CD4-positive, alpha-beta T cell treated with Interleukin-4 for 4 hours (primary cell): ENCODE results near the gene LCN9.
"Not testable (repeated sequence)": the region's sequence is repeated elsewhere in the genome, so short reads cannot be mapped to it uniquely, and the experiment has no call there.

Experiments
- DNase-seq: peaks from one replicate; pipeline ENCODE4 v3.0.0-alpha.2; 2020

The LCN9 gene

DNA sequence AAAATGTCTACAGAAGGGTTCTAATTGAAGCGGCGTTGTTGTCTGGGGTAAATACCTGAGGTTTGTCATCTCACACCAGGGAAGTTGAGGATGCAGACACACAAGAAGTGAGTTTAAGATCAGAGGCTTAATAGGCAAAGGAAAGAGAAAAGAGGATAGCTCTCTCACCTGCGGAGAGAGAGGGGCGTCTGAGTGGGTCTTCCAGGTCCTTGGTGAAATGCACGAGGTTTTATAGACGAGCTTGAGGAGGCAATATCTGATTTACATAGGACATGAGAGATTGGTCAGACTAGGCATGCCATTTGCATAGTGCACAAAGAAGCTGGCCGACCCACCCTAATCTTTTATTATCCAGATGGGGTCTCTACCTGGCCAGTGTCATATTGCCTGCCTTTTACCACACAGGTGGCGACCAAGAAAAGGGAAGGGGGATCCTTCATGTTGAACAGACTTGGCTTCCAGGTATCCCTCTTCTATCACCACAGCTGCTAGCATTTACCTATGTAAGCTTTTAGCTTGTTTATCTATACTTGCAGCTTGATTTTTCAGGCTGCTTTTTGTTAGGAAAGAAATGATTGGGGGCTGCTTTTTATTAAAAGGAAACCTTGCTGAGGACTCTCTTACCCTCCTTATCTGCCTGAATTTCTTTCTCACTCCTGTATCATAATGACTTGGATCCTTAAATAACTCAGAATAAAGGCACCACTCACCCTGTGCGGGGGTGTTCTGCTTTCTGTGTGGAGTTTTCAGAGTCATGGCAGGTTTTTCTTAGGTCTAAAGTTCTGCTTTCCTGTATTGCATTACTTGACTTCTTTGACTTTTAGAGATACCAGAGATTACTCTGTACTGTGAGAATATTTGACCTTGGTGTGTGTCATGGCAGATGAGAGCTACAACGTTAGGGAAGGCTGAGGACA lies 14.4 kb upstream of the LCN9 start:
- no peak for DNase-seq

- no peak for DNase-seq
These were observed 13.6 kb upstream of the LCN9 start for GRCh38 chr9:135649508-135649907.

GRCh38 chr9:135650408-135650807 lies 12.7 kb upstream of the LCN9 start:
- DNase-seq = no peak

DNA sequence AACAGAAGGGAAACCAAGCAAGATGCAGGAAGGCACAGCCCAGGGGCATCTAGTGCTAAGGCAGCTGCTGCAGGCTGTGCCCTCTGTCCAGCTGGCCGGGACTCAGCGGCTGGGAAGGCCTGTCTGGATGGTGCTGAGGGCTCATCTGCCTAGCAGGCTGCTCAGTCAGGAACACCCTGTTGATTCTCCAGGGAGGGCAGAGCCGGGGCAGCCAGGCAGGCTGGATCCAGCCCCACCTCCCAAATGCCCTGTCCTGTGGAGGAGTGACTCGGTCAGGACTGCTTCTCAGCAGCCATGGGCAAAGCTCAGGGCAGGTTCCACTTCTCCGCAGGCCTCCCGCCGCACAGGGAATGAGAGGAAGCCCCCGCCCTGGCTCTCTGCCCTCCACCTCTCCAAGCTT lies 7.8 kb upstream of the LCN9 start:
- no peak for DNase-seq

- no peak for DNase-seq
These were observed 5.7 kb upstream of the LCN9 start for GRCh38 chr9:135657416-135657815.

GRCh38 chr9:135659252-135659651 lies 3.9 kb upstream of the LCN9 start:
- DNase-seq = no peak

GRCh38 chr9:135660407-135660806 lies 2.7 kb upstream of the LCN9 start:
- no peak for DNase-seq

DNA sequence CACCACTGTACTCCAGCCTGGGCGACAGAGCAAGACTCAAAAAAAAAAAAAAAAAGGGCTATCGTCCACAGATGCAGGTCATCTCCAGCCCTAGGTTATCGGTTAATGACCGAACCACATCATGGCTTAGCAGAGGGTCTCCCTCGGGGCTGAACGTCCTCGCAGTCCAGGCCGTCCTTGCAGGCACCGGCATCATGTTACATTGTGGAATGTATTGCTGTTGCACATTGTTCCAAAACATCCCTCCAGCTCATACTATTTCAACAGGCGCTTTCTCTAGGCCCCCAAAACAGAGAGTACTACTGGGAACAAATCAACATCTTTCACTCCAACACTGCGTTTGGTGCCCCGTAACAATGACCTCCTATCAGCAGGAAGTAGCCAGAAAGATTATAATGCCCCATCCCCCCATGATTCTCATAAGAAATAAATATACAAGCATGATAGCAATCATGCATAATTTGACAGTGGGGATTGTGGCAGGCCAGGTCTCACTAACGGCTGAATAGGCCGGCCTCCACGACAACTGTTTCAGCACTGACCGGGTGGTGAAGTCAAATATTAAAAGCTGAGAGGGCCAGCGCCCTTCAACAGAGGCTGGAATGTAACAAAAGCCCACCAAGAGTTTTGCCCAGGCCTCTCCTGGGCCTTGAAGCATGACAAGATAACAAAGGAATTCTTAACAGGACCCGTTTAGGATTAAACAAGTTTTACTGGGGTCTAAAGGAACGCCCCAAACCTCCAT lies 1.1 kb upstream of the LCN9 start:
- no peak for DNase-seq

- no peak for DNase-seq
These were observed 302 bp downstream of the LCN9 start for GRCh38 chr9:135663451-135663770.

GRCh38 chr9:135663857-135664256 lies 748 bp downstream of the LCN9 start:
- no peak for DNase-seq

DNA sequence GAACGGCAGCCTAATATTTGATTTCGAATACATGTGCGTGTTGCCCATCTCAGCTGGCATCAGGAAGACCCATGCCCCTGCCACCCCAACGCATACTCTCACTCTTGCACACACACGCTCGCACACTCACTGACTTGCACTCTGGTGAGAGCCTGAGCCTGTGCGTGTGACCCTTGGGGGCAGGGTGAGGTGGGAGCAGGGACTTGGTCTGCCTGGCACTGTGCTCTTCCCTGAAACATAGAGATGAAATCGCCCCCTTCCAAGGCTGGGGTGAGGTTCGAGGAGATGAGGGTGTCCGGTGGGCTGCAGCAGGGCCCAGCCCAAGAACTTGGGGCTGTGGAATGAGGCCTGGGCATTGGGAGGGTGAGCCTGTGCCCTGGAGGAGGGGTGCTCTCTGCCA lies 1.2 kb downstream of the LCN9 start:
- DNase-seq = no peak

- no peak for DNase-seq
These were observed 2.0 kb downstream of the LCN9 start for GRCh38 chr9:135664801-135665794.

DNA sequence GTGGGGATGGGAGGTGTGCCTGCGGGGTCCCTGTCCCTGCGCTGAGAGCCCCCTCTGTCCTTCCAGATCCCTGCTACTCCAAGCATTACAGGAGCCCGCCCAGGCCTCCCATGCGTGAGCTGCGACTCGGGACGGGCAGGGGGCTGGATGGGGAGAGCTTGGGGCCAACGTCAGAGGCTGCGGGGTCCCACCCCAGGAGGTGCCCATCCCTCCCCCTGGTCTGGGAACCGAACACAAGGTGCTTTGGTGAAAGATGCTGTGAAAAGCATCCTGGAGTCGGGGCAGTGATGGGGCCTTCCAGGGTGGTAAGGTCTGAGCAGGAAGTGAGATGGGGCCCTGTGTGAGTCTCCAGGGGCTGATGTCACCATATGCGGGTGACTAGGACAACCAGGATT lies 2.7 kb downstream of the LCN9 start:
- no peak for DNase-seq

DNA sequence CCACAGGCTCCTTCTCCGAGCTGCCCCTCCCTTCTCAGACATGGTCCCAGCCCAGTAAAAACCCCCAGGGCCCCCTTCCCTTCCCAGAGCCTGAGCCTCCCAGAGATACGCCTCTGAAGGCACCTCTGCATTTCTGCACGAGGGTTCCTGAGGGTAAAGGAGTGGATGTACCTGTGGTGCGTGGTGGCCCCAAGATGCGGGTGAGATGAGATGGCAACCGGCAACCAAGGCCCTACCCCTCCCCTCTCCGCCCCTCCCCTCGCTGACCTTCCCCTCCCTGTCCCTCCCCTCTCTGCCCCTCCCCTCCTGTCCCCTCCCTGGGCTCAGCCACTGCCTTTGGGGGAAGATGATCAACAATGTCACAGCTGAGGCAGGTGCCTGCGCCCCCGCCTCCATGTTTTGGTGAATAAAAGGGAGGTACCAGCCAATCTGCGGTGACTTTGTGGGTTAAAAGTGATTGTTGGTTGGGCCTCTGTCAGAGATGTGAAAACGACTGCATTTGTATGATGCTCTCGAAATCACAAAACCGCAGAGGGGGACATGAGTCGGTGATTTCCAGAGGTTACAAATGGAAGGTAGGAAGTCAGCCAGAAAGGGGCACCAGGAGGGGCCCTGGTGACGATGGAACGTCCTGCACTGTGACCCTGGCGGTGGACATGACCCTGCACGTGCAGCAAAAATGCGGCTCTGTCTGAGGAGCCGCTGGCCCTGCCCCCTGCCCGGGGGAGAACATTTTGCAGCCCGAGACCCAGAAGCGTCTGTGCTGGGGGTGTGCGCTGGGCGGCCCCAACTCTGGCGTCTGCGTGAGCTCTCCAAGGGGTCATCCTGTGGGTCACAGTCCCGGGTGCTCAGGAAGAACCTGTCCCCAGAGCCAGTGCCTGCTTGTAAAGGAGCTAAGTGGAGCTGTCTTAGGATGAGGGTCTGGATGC lies 3.7 kb downstream of the LCN9 start:
- no peak for DNase-seq

DNA sequence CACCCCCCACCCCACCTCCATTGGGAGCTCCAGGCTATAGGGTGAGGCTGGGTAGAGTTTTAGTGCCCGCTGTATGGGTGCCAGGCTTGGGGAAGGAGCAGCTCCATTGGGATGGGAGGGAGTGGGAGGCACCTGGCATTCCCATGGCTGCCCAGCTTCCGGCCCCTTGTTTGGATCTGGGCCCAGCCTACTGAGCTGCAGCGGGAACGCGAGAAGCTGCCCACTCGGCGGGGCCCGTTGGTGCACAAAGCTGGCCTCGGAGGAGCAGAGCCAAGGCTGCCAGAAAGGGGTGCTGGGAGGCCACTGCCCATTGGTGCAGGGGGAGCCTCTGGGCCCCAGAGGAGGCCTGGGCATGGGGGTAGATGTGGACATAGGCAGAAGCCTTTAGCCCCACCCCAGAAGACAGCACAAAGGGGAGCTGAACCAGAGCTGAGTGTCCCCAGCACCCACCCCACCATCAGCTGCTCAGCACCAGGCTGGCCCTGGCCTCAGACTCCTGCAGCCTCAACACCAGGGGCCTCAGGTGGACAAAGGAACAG lies 4.4 kb downstream of the LCN9 start:
- no peak for DNase-seq

DNA sequence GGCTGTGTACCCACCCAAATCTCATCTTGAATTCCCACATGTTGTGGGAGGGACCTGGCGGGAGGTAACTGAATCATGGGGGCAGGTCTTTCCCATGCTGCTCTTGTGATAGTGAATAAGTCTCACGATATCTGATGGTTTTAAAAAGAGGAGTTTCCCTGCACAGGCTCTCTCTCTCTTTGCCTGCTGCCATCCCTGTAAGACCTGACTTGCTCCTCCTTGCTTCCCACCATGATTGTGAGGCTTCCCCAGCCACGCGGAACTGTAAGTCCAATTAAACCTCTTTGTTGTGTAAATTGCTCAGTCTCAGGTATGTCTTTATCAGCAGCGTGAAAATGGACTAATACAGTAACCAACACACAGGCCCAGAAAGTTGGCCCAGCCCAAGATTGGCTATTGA lies 5.9 kb downstream of the LCN9 start:
- not testable (repeated sequence) for DNase-seq

- no peak for DNase-seq
These were observed 6.6 kb downstream of the LCN9 start for GRCh38 chr9:135669616-135670285.

- no peak for DNase-seq
These were observed 7.8 kb downstream of the LCN9 start for GRCh38 chr9:135670721-135671590.

- DNase-seq = no peak
These were observed 8.5 kb downstream of the LCN9 start for GRCh38 chr9:135671591-135672041.

DNA sequence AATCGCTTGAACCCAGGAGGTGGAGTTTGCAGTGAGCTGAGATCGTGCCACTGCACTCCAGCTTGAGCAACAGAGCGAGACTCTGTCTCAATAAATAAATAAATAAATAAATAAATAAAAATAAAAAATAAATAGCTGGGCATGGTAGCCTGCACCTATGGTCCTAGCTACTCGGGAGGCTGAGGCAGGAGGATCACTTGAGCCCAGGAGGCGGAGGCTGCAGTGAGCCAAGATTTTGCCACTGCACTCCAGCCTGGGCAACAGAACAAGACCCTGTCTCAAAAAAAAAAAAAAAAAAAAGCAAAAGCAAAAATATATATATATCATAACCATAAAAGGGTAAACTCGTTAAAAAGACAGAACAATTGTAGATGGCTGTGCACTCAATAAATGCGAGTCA lies 9.7 kb downstream of the LCN9 start:
- not testable (repeated sequence) for DNase-seq
